K562 (cell line): ENCODE results near the gene TMEM121B. TPM values are rescaled to one million over a fixed set of nuclear protein-coding genes. Genes with fewer than 3 reads are reported as not detected.
A peak's percentile ranks its signal among the peaks of the same experiment; 100 is the strongest.

ENCODE experiments used
- ARID2 ChIP-seq: fragments of 450-650 bp; IDR thresholded peaks from 2 replicates; pipeline ENCODE4 v1.6.1; 2017; ENCODE audit warnings: antibody characterized with exemption, mild to moderate bottlenecking
- CBX1 ChIP-seq: sonication (generic); IDR thresholded peaks from 2 replicates; pipeline ENCODE4 v1.6.1; 2016; ENCODE audit warnings: antibody characterized with exemption, low read depth, mild to moderate bottlenecking
- CREM ChIP-seq: IDR thresholded peaks from 2 replicates; pipeline ENCODE4 v1.6.1; 2014; ENCODE audit warnings: antibody characterized with exemption, low read depth
- KDM5B ChIP-seq: fragments of 200-600 bp; sonication (generic); IDR thresholded peaks from 2 replicates; pipeline ENCODE4 v1.6.1; 2012; ENCODE audit warnings: low read depth, mild to moderate bottlenecking, moderate library complexity, low read length, control low read depth, inconsistent platforms; ENCODE audit not compliant: insufficient replicate concordance
- MAX ChIP-seq: sonication (generic); formaldehyde crosslinking; IDR thresholded peaks from 2 replicates; pipeline ENCODE4 v1.9.0; 2022; ENCODE audit warnings: mild to moderate bottlenecking, missing genetic modification reagents
- MCM7 ChIP-seq, 2 experiments: fragments of 450-650 bp; IDR thresholded peaks; 2 replicates each; pipeline ENCODE4 v1.6.1; 2016 to 2018
- NCOA6 ChIP-seq: fragments of 450-650 bp; IDR thresholded peaks from 2 replicates; pipeline ENCODE4 v1.6.1; 2017; ENCODE audit warnings: mild to moderate bottlenecking
- NFYB ChIP-seq: IDR thresholded peaks from 2 replicates; pipeline ENCODE4 v1.6.1; 2011; ENCODE audit warnings: mild to moderate bottlenecking, moderate library complexity; ENCODE audit not compliant: insufficient read length; ENCODE audit errors: extremely low read depth
- NKRF ChIP-seq: fragments of 450-650 bp; IDR thresholded peaks from 2 replicates; pipeline ENCODE4 v1.6.1; 2016; ENCODE audit warnings: borderline replicate concordance
- POLR2G ChIP-seq: fragments of 200-400 bp; formaldehyde crosslinking; IDR thresholded peaks from 2 replicates; pipeline ENCODE4 v1.6.1; 2017; ENCODE audit warnings: low read depth, mild to moderate bottlenecking, antibody characterized with exemption, low read length, moderate library complexity
- RBBP5 ChIP-seq: fragments of 200-600 bp; sonication (generic); IDR thresholded peaks from 2 replicates; pipeline ENCODE4 v1.6.1; 2012; ENCODE audit warnings: borderline replicate concordance, mild to moderate bottlenecking, low read length, control low read depth, inconsistent platforms; ENCODE audit not compliant: insufficient read depth, poor library complexity, severe bottlenecking
- RCOR1 ChIP-seq, 2 experiments: IDR thresholded peaks; 2 replicates each; pipeline ENCODE4 v1.6.1; 2012; ENCODE audit warnings: low read depth in 2 of 2, low read length in 2 of 2, borderline replicate concordance in 1 of 2, improper control_type of control experiment in 1 of 2
- YY1 ChIP-seq, 3 experiments: IDR thresholded peaks; 2 replicates each; pipeline ENCODE4 v1.6.1; 2011; ENCODE audit warnings: low read length in 2 of 3, mild to moderate bottlenecking in 2 of 3, moderate library complexity in 2 of 3, borderline replicate concordance in 1 of 3, control low read depth in 1 of 3, low read depth in 1 of 3; ENCODE audit not compliant: insufficient read depth in 3 of 3, insufficient replicate concordance in 2 of 3, control insufficient read depth in 1 of 3, insufficient read length in 1 of 3; ENCODE audit errors: extremely low read depth in 1 of 3
- ZBTB34 ChIP-seq: fragments of 250-450 bp; sonication (Bioruptor Pico); IDR thresholded peaks from 2 replicates; pipeline ENCODE4 v1.8.0; 2021; ENCODE audit warnings: mild to moderate bottlenecking, moderate library complexity
- ZNF175 ChIP-seq: fragments of 200-800 bp; sonication (Bioruptor generic); IDR thresholded peaks from 2 replicates; pipeline ENCODE4 v1.6.1; 2016; ENCODE audit warnings: low read depth, mild to moderate bottlenecking, missing genetic modification characterization, missing compliant biosample characterization
- ZNF408 ChIP-seq: fragments of 250-450 bp; sonication (Bioruptor Pico); IDR thresholded peaks from 2 replicates; pipeline ENCODE4 v1.4.0; 2020; ENCODE audit warnings: low read depth, mild to moderate bottlenecking, moderate library complexity
- polyA plus RNA-seq, 8 experiments: library from polyadenylated mRNA; depleted of rRNA in 4 of 8; stranded (reverse) in 5 of 8; unstranded in 3 of 8; fragments of >200 nt; fragmentation: Nextera tagmentation in 2 of 8; fragmentation: Illumina TruSeq in 1 of 8; extraction: Ambion mirVana in 2 of 8; extraction: Trizol in 1 of 8; gene quantifications; 2 replicates each; pipeline versions ENCODE4 v1.2.1 to v1.2.3, GENCODE V29; 2011 to 2014; ENCODE audit warnings: inconsistent platforms in 1 of 8, missing spikeins in 1 of 8
- total RNA-seq, 7 experiments: library from RNA; depleted of rRNA in 6 of 7; stranded (reverse); fragments of >200 nt in 6 of 7; fragmentation: Illumina TruSeq in 2 of 7; extraction: Trizol in 2 of 7; gene quantifications; 2 replicates each; pipeline versions ENCODE4 v1.2.1 to v1.2.3, GENCODE V29; 2011 to 2021; ENCODE audit warnings: low replicate concordance in 1 of 7
- TF ChIP-seq, protein P1 (sequence below), 2 experiments: IDR thresholded peaks; 2 replicates each; pipeline ENCODE4 v1.6.1; 2011; ENCODE audit warnings: borderline replicate concordance in 1 of 2, control low read depth in 1 of 2, low read depth in 1 of 2, low read length in 1 of 2, mild to moderate bottlenecking in 1 of 2, mixed read lengths in 1 of 2, moderate library complexity in 1 of 2; ENCODE audit not compliant: insufficient read depth in 1 of 2, insufficient read length in 1 of 2, poor library complexity in 1 of 2, severe bottlenecking in 1 of 2; ENCODE audit errors: extremely low read depth in 1 of 2

The TMEM121B gene
- total and polyA plus RNA-seq, 9 of the 15 experiments (the other 6 are each of a cell fraction or from before 2014, with no cell fraction given): 0.03 to 0.07 (median 0.03) TPM; not detected in 6

GRCh38 chr22:17158568-17159503 lies 37.7 kb upstream of the TMEM121B start, which contains the start of gene HDHD5 (continued):
- TF ChIP-seq ZNF175 (CRISPR knock-in tag) (peak; percentile 67; the same call in 1 of the 2 replicates), MAX (CRISPR knock-in tag) (peak; percentile 75), KDM5B (peak; percentile 34), RCOR1 (IDR thresholded peaks at IDR 0.05; ENCODE audit: borderline replicate concordance in 1 of 2, low read depth in 2 of 2, low read length in 2 of 2) (peak in 1 of 2 experiments; percentile 34; a peak in 2 of 4 replicates), ZNF408 (CRISPR knock-in tag) (no peak), CREM (peak; percentile 27), RBBP5 (peak; percentile 77), NFYB (peak; percentile 86), CBX1 (0 out of 2 replicates have a peak, but pooled peaks have one; percentile 48), NKRF (peak; percentile 49; the same call in 1 of the 2 replicates), NCOA6 (peak; percentile 63; the same call in 1 of the 2 replicates), POLR2G (peak; percentile 80), MCM7 (IDR thresholded peaks at IDR 0.05) (no peak), ZBTB34 (no peak), ARID2 (no peak), YY1 (IDR thresholded peaks at IDR 0.05; ENCODE audit: borderline replicate concordance in 1 of 3, control insufficient read depth in 1 of 3, extremely low read depth in 1 of 3, insufficient read depth in 3 of 3, insufficient read length in 1 of 3, insufficient replicate concordance in 2 of 3, low read depth in 1 of 3, low read length in 2 of 3) (peak in 1 of 3 experiments; percentile 3)
- TF ChIP-seq, protein P1, sequence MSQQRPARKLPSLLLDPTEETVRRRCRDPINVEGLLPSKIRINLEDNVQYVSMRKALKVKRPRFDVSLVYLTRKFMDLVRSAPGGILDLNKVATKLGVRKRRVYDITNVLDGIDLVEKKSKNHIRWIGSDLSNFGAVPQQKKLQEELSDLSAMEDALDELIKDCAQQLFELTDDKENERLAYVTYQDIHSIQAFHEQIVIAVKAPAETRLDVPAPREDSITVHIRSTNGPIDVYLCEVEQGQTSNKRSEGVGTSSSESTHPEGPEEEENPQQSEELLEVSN (IDR thresholded peaks at IDR 0.05; ENCODE audit: borderline replicate concordance in 1 of 2, extremely low read depth in 1 of 2, insufficient read depth in 1 of 2, insufficient read length in 1 of 2, low read depth in 1 of 2, low read length in 1 of 2, poor library complexity in 1 of 2, severe bottlenecking in 1 of 2): peak; percentile 95 to 98
